ENCODE results near the gene RBPJL.

DNA sequence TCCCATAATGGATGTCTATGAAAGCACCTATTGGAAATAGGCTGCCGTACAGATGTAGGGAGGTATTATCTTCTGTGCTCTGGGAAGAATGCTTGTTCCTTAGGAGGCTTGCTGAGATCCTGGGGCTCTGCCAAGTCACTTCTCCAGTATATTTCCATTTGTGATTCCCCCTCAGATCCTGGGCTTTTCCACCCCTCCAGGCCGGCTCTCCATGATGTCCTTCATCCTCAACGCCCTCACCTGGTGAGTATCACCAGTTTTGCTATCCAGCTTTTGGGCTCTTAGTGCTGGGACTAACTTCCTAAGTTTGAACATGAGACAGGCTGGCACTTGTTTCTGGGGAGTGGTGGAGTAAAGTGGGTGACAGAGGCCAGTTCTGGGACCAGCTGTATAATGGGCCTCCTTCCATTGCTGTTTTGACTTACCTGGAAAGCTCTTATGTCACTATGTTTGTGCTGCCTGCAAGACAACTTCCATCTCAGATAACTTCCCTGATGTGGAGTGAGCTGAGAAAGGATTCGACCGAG, 58.9 kb downstream of the RBPJL start:
- no peak for TF ChIP-seq EZH2 (IDR thresholded peaks at IDR 0.05; ENCODE audit: borderline replicate concordance, low read depth, low read length, poor library complexity, severe bottlenecking)
- TF ChIP-seq, protein P1, sequence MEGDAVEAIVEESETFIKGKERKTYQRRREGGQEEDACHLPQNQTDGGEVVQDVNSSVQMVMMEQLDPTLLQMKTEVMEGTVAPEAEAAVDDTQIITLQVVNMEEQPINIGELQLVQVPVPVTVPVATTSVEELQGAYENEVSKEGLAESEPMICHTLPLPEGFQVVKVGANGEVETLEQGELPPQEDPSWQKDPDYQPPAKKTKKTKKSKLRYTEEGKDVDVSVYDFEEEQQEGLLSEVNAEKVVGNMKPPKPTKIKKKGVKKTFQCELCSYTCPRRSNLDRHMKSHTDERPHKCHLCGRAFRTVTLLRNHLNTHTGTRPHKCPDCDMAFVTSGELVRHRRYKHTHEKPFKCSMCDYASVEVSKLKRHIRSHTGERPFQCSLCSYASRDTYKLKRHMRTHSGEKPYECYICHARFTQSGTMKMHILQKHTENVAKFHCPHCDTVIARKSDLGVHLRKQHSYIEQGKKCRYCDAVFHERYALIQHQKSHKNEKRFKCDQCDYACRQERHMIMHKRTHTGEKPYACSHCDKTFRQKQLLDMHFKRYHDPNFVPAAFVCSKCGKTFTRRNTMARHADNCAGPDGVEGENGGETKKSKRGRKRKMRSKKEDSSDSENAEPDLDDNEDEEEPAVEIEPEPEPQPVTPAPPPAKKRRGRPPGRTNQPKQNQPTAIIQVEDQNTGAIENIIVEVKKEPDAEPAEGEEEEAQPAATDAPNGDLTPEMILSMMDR (conservative IDR thresholded peaks at IDR 0.05; ENCODE audit: low read depth, low read length): no peak

Data from A673 (cell line).